ENCODE measurements around the gene PPP1R1C. TPM values are rescaled to one million over a fixed set of nuclear protein-coding genes. Genes with fewer than 3 reads are reported as not detected.

Gene PPP1R1C
- total RNA-seq, 1 experiment from 2014 or later, result 4.0 TPM

GRCh38 chr2:182090486-182090885, 104.8 kb downstream of the PPP1R1C start:
- no peaks in the 10 kb centered on the region for H3K27me3 ChIP-seq (ENCODE audit: insufficient read depth, low read length)
- H2BK20ac ChIP-seq (ENCODE audit: low read depth, low read length, poor library complexity, severe bottlenecking), result no peak overlapping the region
- H2AFZ ChIP-seq (ENCODE audit: low read length), result no peak overlapping the region
- H3T11ph ChIP-seq (ENCODE audit: low read length), result no peak overlapping the region
- no peak overlapping the region for H4K5ac ChIP-seq (ENCODE audit: insufficient read length, low read depth, low read length)
- no peak overlapping the region for H3K4ac ChIP-seq (ENCODE audit: low read depth, low read length)
- H4K20me1 ChIP-seq (ENCODE audit: control insufficient read depth, insufficient read depth, insufficient read length), result no peaks in the 10 kb centered on the region
- WGBS (ENCODE audit: extremely low coverage, insufficient read length, low lambda C conversion rate), result no CpG with 5 or more reads among the region's 3 CpGs
- no peaks in the 10 kb centered on the region for H3K9me3 ChIP-seq (ENCODE audit: control insufficient read depth, low read depth, low read length)
- no peak overlapping the region for H3K4me2 ChIP-seq (ENCODE audit: insufficient read depth, insufficient read length, low read length)
- H3K36me3 Mint-ChIP-seq (ENCODE audit: insufficient read depth in 1 of 3, low read depth in 3 of 3), result peaks cover 0 to 7% (median 3%) of the 10 kb centered on the region in 3 experiments; a peak in 4 of 7 replicates
- H3K23me2 ChIP-seq (ENCODE audit: insufficient read length, low read depth, low read length, poor library complexity, severe bottlenecking), result no peaks in the 10 kb centered on the region
- H3K4me1 Mint-ChIP-seq, result peaks cover 0 to 3% of the 10 kb centered on the region in 2 experiments; a peak in 1 of 4 replicates
- no peak overlapping the region for H2BK15ac ChIP-seq (ENCODE audit: low read depth, low read length)
- H2BK120ac ChIP-seq (ENCODE audit: low read depth, low read length, poor library complexity, severe bottlenecking), result no peak overlapping the region
- DNase-seq, result no peak
- H3K79me1 ChIP-seq (ENCODE audit: insufficient read depth, low read depth, low read length, poor library complexity, severe bottlenecking), result no peaks in the 10 kb centered on the region
- H3K27me3 Mint-ChIP-seq (ENCODE audit: low read depth), result no peaks in the 10 kb centered on the region
- H3K18ac ChIP-seq (ENCODE audit: insufficient read length, low read depth, low read length), result no peak overlapping the region
- no peak overlapping the region for H3K27ac ChIP-seq (ENCODE audit: insufficient read length, low read depth, low read length)
- no peak overlapping the region for H3K14ac ChIP-seq (ENCODE audit: insufficient read depth, low read length)
- no peak overlapping the region for H4K91ac ChIP-seq (ENCODE audit: insufficient read length, low read depth, low read length)
- no peaks in the 10 kb centered on the region for H3K79me2 ChIP-seq (ENCODE audit: insufficient read depth, low read length)
- TF ChIP-seq, protein P1, sequence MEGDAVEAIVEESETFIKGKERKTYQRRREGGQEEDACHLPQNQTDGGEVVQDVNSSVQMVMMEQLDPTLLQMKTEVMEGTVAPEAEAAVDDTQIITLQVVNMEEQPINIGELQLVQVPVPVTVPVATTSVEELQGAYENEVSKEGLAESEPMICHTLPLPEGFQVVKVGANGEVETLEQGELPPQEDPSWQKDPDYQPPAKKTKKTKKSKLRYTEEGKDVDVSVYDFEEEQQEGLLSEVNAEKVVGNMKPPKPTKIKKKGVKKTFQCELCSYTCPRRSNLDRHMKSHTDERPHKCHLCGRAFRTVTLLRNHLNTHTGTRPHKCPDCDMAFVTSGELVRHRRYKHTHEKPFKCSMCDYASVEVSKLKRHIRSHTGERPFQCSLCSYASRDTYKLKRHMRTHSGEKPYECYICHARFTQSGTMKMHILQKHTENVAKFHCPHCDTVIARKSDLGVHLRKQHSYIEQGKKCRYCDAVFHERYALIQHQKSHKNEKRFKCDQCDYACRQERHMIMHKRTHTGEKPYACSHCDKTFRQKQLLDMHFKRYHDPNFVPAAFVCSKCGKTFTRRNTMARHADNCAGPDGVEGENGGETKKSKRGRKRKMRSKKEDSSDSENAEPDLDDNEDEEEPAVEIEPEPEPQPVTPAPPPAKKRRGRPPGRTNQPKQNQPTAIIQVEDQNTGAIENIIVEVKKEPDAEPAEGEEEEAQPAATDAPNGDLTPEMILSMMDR (conservative IDR thresholded peaks at IDR 0.05), result no peak
- no peak overlapping the region for H3K9ac ChIP-seq (ENCODE audit: extremely low read depth, insufficient read length, low read length)
- H2BK12ac ChIP-seq (ENCODE audit: insufficient read length, low read depth, low read length), result no peak overlapping the region
- H3K23ac ChIP-seq (ENCODE audit: insufficient read length, low read depth, low read length), result no peak overlapping the region
- H3K4me3 Mint-ChIP-seq, result no peak overlapping the region
- H3K27ac Mint-ChIP-seq, result no peak overlapping the region
- no peak overlapping the region for H2BK5ac ChIP-seq (ENCODE audit: insufficient read length, low read length)
- H2AK5ac ChIP-seq (ENCODE audit: insufficient read length, low read length), result no peak overlapping the region
- H4K8ac ChIP-seq (replicated peaks; ENCODE audit: insufficient read length, low read depth, low read length), result no peak overlapping the region
- H3K4me1 ChIP-seq (ENCODE audit: insufficient read depth, low read length), result no peaks in the 10 kb centered on the region
- peaks cover 5 to 6% of the 10 kb centered on the region in 2 experiments; a peak in 2 of 5 replicates for H3K9me3 Mint-ChIP-seq
- no peak overlapping the region for H3K56ac ChIP-seq (ENCODE audit: insufficient read length, low read depth, low read length)
